HEK293 (cell line): ENCODE data around the gene NR2C2.

ENCODE experiments used
- CTCF ChIA-PET: fragments of 350-600 bp; formaldehyde crosslinking; extraction: SDS; loops from one replicate; lab custom pipeline; 2021; ENCODE audit warnings: antibody characterized with exemption; lab: Yijun Ruan, JAX
- POLR2A ChIA-PET: fragments of 300-600 bp; formaldehyde crosslinking; extraction: SDS; loops from one replicate; lab custom pipeline; 2020; ENCODE audit warnings: antibody characterized with exemption, inconsistent platforms; lab: Yijun Ruan, JAX
- H3K27ac ChIP-seq: fragments of 200-500 bp; sonication (Bioruptor generic); 2 replicates; pipeline ENCODE4 v1.5.1; 2014; ENCODE audit warnings: low read depth, low read length, control low read depth, inconsistent platforms; ENCODE audit errors: extremely low read depth
- H3K36me3 ChIP-seq, 2 experiments: fragments of 200-500 bp in 1 of 2; sonication (Bioruptor generic) in 1 of 2; 1 replicate in 1 of 2; 2 replicates in 1 of 2; pipeline ENCODE4 v1.5.1; 2014 to 2017; ENCODE audit warnings: inconsistent platforms in 2 of 2, low read length in 2 of 2; ENCODE audit not compliant: control insufficient read depth in 2 of 2, insufficient read depth in 1 of 2
- H3K4me1 ChIP-seq: fragments of 200-500 bp; sonication (Bioruptor generic); 2 replicates; pipeline ENCODE4 v1.5.1; 2014; ENCODE audit warnings: mild to moderate bottlenecking, low read length, inconsistent platforms; ENCODE audit not compliant: control insufficient read depth, insufficient read depth
- H3K4me3 ChIP-seq: 2 replicates; pipeline ENCODE4 v1.5.1; 2011; ENCODE audit warnings: low read depth, mild to moderate bottlenecking, control low read depth, low read length, moderate library complexity
- H3K9me3 ChIP-seq: fragments of 200-500 bp; sonication (Bioruptor generic); 2 replicates; pipeline ENCODE4 v1.5.1; 2014; ENCODE audit warnings: low read depth, low read length, inconsistent platforms; ENCODE audit not compliant: control insufficient read depth, insufficient read depth
- BCL11A ChIP-seq: fragments of 450-650 bp; formaldehyde crosslinking; IDR thresholded peaks from 2 replicates; pipeline ENCODE4 v1.5.1; 2016; ENCODE audit warnings: low read depth, missing biosample characterization, missing genetic modification characterization
- FEZF1 ChIP-seq: fragments of 450-650 bp; formaldehyde crosslinking; IDR thresholded peaks from 2 replicates; pipeline ENCODE4 v1.5.1; 2016; ENCODE audit warnings: missing biosample characterization, missing genetic modification characterization
- KLF1 ChIP-seq: fragments of 450-650 bp; formaldehyde crosslinking; IDR thresholded peaks from 2 replicates; pipeline ENCODE4 v1.5.1; 2016; ENCODE audit warnings: missing biosample characterization, missing genetic modification characterization
- KLF16 ChIP-seq: fragments of 450-650 bp; formaldehyde crosslinking; IDR thresholded peaks from 2 replicates; pipeline ENCODE4 v1.5.1; 2017; ENCODE audit warnings: missing biosample characterization, missing genetic modification characterization
- OVOL3 ChIP-seq: fragments of 450-650 bp; formaldehyde crosslinking; IDR thresholded peaks from 2 replicates; pipeline ENCODE4 v1.5.1; 2016; ENCODE audit warnings: missing biosample characterization, missing genetic modification characterization
- PRDM10 ChIP-seq: fragments of 450-650 bp; formaldehyde crosslinking; IDR thresholded peaks from 2 replicates; pipeline ENCODE4 v1.5.1; 2016; ENCODE audit warnings: missing biosample characterization, missing genetic modification characterization
- SCRT2 ChIP-seq: fragments of 450-650 bp; formaldehyde crosslinking; IDR thresholded peaks from 2 replicates; pipeline ENCODE4 v1.5.1; 2016; ENCODE audit warnings: missing biosample characterization, missing genetic modification characterization
- TCF7L2 ChIP-seq: IDR thresholded peaks from 2 replicates; pipeline ENCODE4 v1.6.1; 2011; ENCODE audit warnings: low read depth, mild to moderate bottlenecking, inconsistent platforms, low read length, moderate library complexity, borderline replicate concordance
- ZBTB17 ChIP-seq: fragments of 450-650 bp; formaldehyde crosslinking; IDR thresholded peaks from 2 replicates; pipeline ENCODE4 v1.5.1; 2016; ENCODE audit warnings: missing biosample characterization, missing genetic modification characterization
- ZBTB48 ChIP-seq: fragments of 450-650 bp; formaldehyde crosslinking; IDR thresholded peaks from 2 replicates; pipeline ENCODE4 v1.5.1; 2016; ENCODE audit warnings: missing biosample characterization, missing genetic modification characterization
- ZFP41 ChIP-seq: fragments of 450-650 bp; formaldehyde crosslinking; IDR thresholded peaks from 2 replicates; pipeline ENCODE4 v1.5.1; 2016; ENCODE audit warnings: missing biosample characterization, missing genetic modification characterization, borderline replicate concordance
- ZNF114 ChIP-seq: fragments of 450-650 bp; formaldehyde crosslinking; IDR thresholded peaks from 2 replicates; pipeline ENCODE4 v1.5.0; 2017; ENCODE audit warnings: missing biosample characterization, missing genetic modification characterization
- ZNF248 ChIP-seq: fragments of 450-650 bp; formaldehyde crosslinking; IDR thresholded peaks from 2 replicates; pipeline ENCODE4 v1.5.1; 2017; ENCODE audit warnings: missing biosample characterization, missing genetic modification characterization
- ZNF341 ChIP-seq: fragments of 450-650 bp; formaldehyde crosslinking; IDR thresholded peaks from 2 replicates; pipeline ENCODE4; 2016; ENCODE audit warnings: low read depth, missing biosample characterization, missing genetic modification characterization
- ZNF514 ChIP-seq: fragments of 450-650 bp; formaldehyde crosslinking; IDR thresholded peaks from 2 replicates; pipeline ENCODE4 v1.5.1; 2016; ENCODE audit warnings: missing biosample characterization, missing genetic modification characterization
- ZNF600 ChIP-seq: fragments of 450-650 bp; formaldehyde crosslinking; IDR thresholded peaks from 2 replicates; pipeline ENCODE4 v1.5.1; 2016; ENCODE audit warnings: missing biosample characterization, missing genetic modification characterization
- ZNF654 ChIP-seq: fragments of 450-650 bp; formaldehyde crosslinking; IDR thresholded peaks from 2 replicates; pipeline ENCODE4 v1.5.1; 2016; ENCODE audit warnings: low read depth, missing biosample characterization, missing genetic modification characterization
- ZNF664 ChIP-seq: fragments of 450-650 bp; formaldehyde crosslinking; IDR thresholded peaks from 2 replicates; pipeline ENCODE4 v1.5.1; 2016; ENCODE audit warnings: missing biosample characterization, missing genetic modification characterization
- ZNF747 ChIP-seq: fragments of 450-650 bp; formaldehyde crosslinking; IDR thresholded peaks from 2 replicates; pipeline ENCODE4 v1.5.1; 2016; ENCODE audit warnings: missing biosample characterization, missing genetic modification characterization
- ZNF792 ChIP-seq: fragments of 450-650 bp; formaldehyde crosslinking; IDR thresholded peaks from 2 replicates; pipeline ENCODE4 v1.5.1; 2016; ENCODE audit warnings: missing biosample characterization, missing genetic modification characterization
- TF ChIP-seq, protein P1 (sequence below): fragments of 450-650 bp; formaldehyde crosslinking; IDR thresholded peaks from 2 replicates; pipeline ENCODE4 v1.5.1; 2016; ENCODE audit warnings: missing biosample characterization, missing genetic modification characterization, borderline replicate concordance

Gene NR2C2

DNA sequence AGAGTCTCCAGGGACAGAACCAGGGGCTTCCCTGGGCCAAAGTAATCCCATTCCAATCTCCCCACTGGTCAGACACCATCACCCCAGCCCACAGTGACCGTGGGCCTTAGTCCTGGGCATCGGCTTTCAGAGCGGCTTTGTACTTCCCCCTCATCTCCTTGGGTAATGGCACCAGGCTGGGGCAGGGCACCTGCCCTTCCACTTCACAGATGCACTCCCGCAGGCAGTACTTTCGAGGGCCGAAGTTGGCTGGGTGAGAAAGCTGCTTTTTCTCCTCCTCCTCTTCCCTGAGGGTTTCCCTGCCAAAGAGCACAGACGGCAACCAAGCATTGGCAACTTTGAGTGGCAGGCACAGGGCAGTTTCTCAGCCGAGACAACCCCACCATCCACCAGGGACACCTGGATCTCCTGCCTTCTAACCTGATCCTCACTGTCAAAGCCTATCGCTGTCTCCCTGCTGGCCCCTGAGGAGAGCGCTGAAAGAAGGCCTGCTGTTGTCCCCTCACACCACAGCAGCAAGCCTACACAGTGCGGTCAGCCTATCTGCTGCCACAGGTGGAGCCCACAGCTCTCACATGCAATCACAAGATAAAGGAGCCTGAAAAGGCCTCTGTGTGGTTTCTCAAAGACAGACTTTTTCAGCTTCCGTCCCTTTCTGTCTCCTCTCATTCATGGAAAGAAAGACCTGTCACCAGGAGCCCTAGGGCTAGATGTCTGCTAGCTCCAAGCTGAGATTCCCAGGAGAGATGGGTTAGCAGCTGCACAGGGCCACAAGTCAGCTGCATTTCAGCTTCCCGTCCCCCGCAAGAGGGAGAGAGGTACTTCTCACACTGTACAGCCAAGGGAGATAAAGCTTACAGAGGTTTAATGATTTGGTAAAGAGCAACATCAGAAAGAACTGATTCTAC, 105.2 kb downstream of the NR2C2 start:
- Histone ChIP-seq H3K4me3 (no peak overlapping the region), H3K4me1 (no peaks in the 10 kb centered on the region), H3K36me3 (peaks cover 18 to 84% of the 10 kb centered on the region in 2 experiments), H3K9me3 (no peaks in the 10 kb centered on the region), H3K27ac (no peak overlapping the region)
- ChIA-PET CTCF (interaction anchor here (0.7 kb wide), 1 partner anchor 946 kb away, joined by 3 read pairs; no protein-coding TSS in a partner anchor), POLR2A (no interaction called here)
- TF ChIP-seq SCRT2 (tag by site-specific recombination) (0 out of 2 replicates have a peak, but pooled peaks have one; percentile 46), ZFP41 (tag by site-specific recombination) (no peak), ZBTB17 (tag by site-specific recombination) (0 out of 2 replicates have a peak, but pooled peaks have one; percentile 13)

DNA sequence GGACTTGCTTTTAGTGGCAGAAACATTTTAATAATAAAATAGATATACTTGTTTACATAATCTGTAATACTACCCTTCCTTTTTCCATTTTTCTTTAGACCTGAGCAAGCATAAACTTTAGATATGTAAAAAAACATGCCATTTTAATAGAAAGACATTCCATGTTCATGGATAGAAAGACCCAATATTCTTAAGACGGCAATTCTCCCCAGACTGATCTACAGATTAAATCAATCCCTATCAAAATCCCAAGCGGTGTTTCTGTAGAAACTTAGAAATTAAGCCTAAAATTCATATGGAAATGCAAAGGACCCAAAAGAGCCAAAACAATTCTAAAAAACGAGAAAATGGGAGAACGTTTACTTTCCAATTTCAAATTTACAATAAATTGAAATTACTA, 106.2 kb downstream of the NR2C2 start:
- Histone ChIP-seq H3K27ac (no peak overlapping the region), H3K4me3 (no peak overlapping the region), H3K36me3 (peaks cover 25 to 82% of the 10 kb centered on the region in 2 experiments), H3K9me3 (no peaks in the 10 kb centered on the region), H3K4me1 (no peaks in the 10 kb centered on the region)
- ChIA-PET CTCF (no interaction called here), POLR2A (no interaction called here)
- TF ChIP-seq ZNF248 (tag by site-specific recombination) (peak; percentile 98), OVOL3 (tag by site-specific recombination) (no peak)

GRCh38 chr3:15055019-15055557, 107.7 kb downstream of the NR2C2 start:
- H3K9me3 ChIP-seq, result no peaks in the 10 kb centered on the region
- peaks cover 29 to 82% of the 10 kb centered on the region in 2 experiments for H3K36me3 ChIP-seq
- no peak overlapping the region for H3K27ac ChIP-seq
- TF ChIP-seq ZNF792 (tag by site-specific recombination) (no peak), ZNF341 (tag by site-specific recombination) (peak; percentile 82), PRDM10 (tag by site-specific recombination) (peak; percentile 59), TCF7L2 (no peak)
- ChIA-PET CTCF (interaction anchor here (0.7 kb wide), 1 partner anchor 11 kb away, joined by 3 read pairs; no protein-coding TSS in a partner anchor), POLR2A (no interaction called here)
- no peak overlapping the region for H3K4me3 ChIP-seq
- H3K4me1 ChIP-seq, result no peaks in the 10 kb centered on the region

DNA sequence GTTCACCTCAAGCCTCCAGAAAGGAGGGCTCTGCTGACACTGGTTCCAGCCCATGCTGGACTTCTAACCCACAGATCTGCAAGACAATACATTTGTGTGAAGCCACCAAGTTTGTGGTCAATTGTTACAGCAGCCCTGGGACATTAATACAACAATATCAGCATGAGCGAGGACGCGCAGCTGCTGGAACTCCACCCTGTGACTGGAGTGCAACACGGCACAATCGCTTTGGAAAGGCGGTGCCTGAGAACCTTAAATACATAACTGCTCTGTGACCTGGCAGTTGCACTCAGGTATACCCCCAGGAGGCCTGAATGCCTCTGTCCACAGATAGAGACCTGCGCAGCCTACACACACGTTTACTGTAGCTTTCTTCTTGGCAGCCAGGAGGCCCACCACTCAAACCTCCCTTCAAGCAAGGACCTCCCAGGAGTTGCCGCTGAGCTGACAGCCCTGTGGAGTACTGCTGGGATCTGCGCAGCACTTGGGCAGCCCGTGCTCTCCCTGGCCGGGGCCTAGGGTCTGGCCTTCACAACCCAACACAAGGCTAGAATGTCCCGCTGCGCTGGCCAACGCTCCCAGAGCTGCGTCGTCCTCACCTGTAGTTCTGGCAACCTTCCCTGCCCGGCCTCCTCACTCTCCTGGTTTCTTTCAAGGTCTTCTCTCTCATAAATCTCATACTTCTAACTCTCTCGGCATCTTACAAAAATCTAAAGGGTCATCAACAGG, 109.5 kb downstream of the NR2C2 start:
- H3K36me3 ChIP-seq, result peaks cover 24 to 66% of the 10 kb centered on the region in 2 experiments
- ChIA-PET CTCF (no interaction called here), POLR2A (no interaction called here)
- no peak overlapping the region for H3K27ac ChIP-seq
- H3K4me3 ChIP-seq, result no peak overlapping the region
- TF ChIP-seq ZNF600 (tag by site-specific recombination), result no peak
- TF ChIP-seq, protein P1, sequence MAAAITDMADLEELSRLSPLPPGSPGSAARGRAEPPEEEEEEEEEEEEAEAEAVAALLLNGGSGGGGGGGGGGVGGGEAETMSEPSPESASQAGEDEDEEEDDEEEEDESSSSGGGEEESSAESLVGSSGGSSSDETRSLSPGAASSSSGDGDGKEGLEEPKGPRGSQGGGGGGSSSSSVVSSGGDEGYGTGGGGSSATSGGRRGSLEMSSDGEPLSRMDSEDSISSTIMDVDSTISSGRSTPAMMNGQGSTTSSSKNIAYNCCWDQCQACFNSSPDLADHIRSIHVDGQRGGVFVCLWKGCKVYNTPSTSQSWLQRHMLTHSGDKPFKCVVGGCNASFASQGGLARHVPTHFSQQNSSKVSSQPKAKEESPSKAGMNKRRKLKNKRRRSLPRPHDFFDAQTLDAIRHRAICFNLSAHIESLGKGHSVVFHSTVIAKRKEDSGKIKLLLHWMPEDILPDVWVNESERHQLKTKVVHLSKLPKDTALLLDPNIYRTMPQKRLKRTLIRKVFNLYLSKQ (tag by site-specific recombination), result no peak
- TF ChIP-seq ZBTB48 (tag by site-specific recombination), result no peak
- TF ChIP-seq KLF16 (tag by site-specific recombination), result no peak
- TF ChIP-seq ZNF114, result no peak
- TF ChIP-seq ZNF747, result no peak
- no peak for TF ChIP-seq ZNF664 (tag by site-specific recombination)
- TF ChIP-seq ZNF514 (tag by site-specific recombination), result no peak
- no peak for TF ChIP-seq ZNF654 (tag by site-specific recombination)
- no peak for TF ChIP-seq BCL11A (tag by site-specific recombination)
- TF ChIP-seq FEZF1 (tag by site-specific recombination), result no peak
- no peak for TF ChIP-seq KLF1
- no peaks in the 10 kb centered on the region for H3K9me3 ChIP-seq
- H3K4me1 ChIP-seq, result no peaks in the 10 kb centered on the region
